ENCODE measurements around the gene WDR64. TPM values are rescaled to one million over a fixed set of nuclear protein-coding genes. Genes with fewer than 3 reads are reported as not detected.
A peak's percentile ranks its signal among the peaks of the same experiment; 100 is the strongest.

The WDR64 gene
- total and polyA plus RNA-seq, 4 donors, result 0.02 to 0.70 (median 0.17) TPM

- no peak for TF ChIP-seq REST (IDR thresholded peaks at IDR 0.05)
Observed at GRCh38 chr1:241846375-241846774, 194.3 kb downstream of the WDR64 start (continued).

- Histone ChIP-seq H3K27ac (ENCODE audit: low read depth in 1 of 2, low read length in 2 of 2) (no peak overlapping the region), H3K36me3 (ENCODE audit: control insufficient read depth in 4 of 4, insufficient read depth in 3 of 4, low read depth in 1 of 4, low read length in 3 of 4) (no peaks in the 10 kb centered on the region), H3K27me3 (ENCODE audit: control insufficient read depth in 4 of 4, insufficient read depth in 4 of 4, low read length in 3 of 4) (no peaks in the 10 kb centered on the region), H3K9ac (ENCODE audit: low read depth in 1 of 2, low read length in 2 of 2) (no peak overlapping the region), H3K9me3 (ENCODE audit: control insufficient read depth in 4 of 4, low read length in 3 of 4) (no peaks in the 10 kb centered on the region), H3K4me1 (ENCODE audit: control insufficient read depth in 4 of 4, insufficient read depth in 4 of 4, low read length in 3 of 4) (peaks cover 5 to 12% (median 11%) of the 10 kb centered on the region in 4 donors), H3K4me3 (ENCODE audit: low read depth in 1 of 3, low read length in 3 of 3) (peak overlapping the region in 2 of 3 donors; percentile 58 to 97)
- TF ChIP-seq YY1 (IDR thresholded peaks at IDR 0.05), result no peak
- no peak for DNase-seq (ENCODE audit: low spot score)
- 88% methylated on average over 4 of the region's 4 CpGs for WGBS
Observed at GRCh38 chr1:241846862-241847539, 194.9 kb downstream of the WDR64 start.

GRCh38 chr1:241847540-241847795, 195.4 kb downstream of the WDR64 start:
- Histone ChIP-seq H3K36me3 (ENCODE audit: control insufficient read depth in 4 of 4, insufficient read depth in 3 of 4, low read depth in 1 of 4, low read length in 3 of 4) (no peaks in the 10 kb centered on the region), H3K4me3 (ENCODE audit: low read depth in 1 of 3, low read length in 3 of 3) (peak overlapping the region; percentile 58 to 97 (median 97)), H3K27me3 (ENCODE audit: control insufficient read depth in 4 of 4, insufficient read depth in 4 of 4, low read length in 3 of 4) (no peaks in the 10 kb centered on the region), H3K27ac (ENCODE audit: low read depth in 1 of 2, low read length in 2 of 2) (peak overlapping the region; percentile 99 to 100), H3K9me3 (ENCODE audit: control insufficient read depth in 4 of 4, low read length in 3 of 4) (no peaks in the 10 kb centered on the region), H3K9ac (ENCODE audit: low read depth in 1 of 2, low read length in 2 of 2) (no peak overlapping the region), H3K4me1 (ENCODE audit: control insufficient read depth in 4 of 4, insufficient read depth in 4 of 4, low read length in 3 of 4) (peaks cover 5 to 12% (median 11%) of the 10 kb centered on the region in 4 donors)
- 10% methylated on average over 6 of the region's 6 CpGs for WGBS
- no peak for DNase-seq (ENCODE audit: low spot score)
- TF ChIP-seq FOXA2 (IDR thresholded peaks at IDR 0.05) (no peak), GABPA (IDR thresholded peaks at IDR 0.05 in 1 of 2, conservative IDR thresholded peaks at IDR 0.05 in 1 of 2) (no peak), REST (IDR thresholded peaks at IDR 0.05) (no peak), YY1 (IDR thresholded peaks at IDR 0.05) (no peak)

Data from liver (tissue), 9 donors.